Measurements from ENCODE around the gene BAIAP3.
A peak's percentile ranks its signal among the peaks of the same experiment; 100 is the strongest.
"Not testable (repeated sequence)": the region's sequence is repeated elsewhere in the genome, so short reads cannot be mapped to it uniquely, and the experiment has no call there.

Gene BAIAP3

DNA sequence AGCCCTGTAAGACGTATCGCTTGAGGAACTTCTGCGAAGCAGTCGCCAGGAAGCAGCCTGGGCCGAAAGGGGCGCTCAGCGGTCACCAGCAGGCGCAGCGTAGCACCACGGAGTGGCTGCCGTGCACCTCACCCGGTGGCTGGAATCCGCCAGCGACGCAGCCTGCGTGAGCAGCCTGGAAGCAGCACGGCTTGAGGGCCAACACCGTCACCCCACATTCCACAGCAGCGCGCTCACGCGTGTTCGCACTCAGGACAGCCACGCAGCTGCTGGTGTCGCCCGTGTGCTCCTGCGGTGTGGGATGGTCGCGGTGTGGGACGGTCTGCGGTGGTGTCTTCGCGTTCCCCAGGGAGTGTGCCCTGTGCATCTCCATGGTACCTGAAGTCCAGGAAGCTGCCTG is 14.4 kb upstream of the BAIAP3 start:
- DNase-seq: no peak

DNA sequence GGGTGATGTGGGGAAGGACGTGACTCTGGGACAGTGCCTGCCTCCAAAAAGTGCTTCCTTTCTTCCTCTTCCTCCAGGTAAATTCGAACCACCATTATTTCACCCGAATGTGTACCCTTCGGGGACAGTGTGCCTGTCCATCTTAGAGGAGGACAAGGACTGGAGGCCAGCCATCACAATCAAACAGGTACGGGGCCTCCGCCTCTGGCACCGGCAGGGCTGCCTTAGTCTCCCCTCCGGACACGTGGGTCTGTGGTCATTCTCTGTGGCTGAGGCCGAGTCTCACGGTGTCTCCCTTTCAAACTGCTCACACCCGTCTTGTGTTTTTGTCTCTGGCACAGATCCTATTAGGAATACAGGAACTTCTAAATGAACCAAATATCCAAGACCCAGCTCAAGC is 13.3 kb upstream of the BAIAP3 start:
- no peak for DNase-seq

DNA sequence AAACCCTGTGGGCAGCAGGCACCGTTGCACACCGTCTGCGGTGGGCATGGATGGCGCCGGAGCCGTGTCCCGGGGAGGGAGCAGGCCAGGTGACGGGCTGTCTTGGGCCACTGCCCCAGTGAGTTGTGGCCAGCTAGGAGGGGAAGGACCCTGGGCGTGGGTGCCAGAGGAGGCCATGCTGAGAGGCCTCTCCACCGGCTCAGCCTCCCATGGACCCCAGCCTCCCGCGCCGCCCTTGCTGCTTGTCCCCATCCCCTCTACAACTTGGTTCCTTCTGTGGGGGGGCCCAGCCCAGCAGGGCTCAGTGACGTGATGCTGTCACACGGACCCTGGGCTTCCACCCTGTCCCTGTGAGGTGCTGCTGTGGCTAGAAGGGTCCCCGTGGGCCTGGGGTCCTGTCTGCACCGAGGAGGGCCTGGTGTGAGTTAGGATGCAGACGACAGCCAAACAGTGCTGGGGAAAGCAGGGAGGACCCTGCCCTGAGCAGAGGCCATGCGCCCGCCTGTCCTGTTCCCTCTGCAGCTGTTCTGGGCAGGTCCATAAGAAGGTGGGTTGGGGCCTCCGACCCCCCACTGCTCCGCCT is 12.7 kb upstream of the BAIAP3 start:
- no peak for DNase-seq

DNA sequence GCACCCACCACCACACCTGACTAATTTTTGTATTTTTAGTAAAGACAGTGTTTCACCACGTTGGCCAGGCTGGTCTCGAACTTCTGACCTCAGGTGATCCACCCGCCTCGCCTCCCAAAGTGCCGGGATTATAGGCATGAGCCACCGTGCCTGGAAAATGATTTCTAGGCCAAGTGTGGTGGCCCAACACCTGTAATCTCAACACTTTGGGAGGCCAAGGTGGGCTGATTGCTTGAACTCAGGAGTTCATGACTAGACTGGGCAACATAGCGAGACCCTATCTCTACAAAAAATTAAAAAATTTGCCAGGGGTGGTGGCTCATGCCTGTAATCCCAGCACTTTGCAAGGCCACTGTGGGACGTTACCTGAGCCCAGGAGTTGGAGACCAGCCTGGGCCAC is 11.0 kb upstream of the BAIAP3 start:
- no peak for DNase-seq

DNA sequence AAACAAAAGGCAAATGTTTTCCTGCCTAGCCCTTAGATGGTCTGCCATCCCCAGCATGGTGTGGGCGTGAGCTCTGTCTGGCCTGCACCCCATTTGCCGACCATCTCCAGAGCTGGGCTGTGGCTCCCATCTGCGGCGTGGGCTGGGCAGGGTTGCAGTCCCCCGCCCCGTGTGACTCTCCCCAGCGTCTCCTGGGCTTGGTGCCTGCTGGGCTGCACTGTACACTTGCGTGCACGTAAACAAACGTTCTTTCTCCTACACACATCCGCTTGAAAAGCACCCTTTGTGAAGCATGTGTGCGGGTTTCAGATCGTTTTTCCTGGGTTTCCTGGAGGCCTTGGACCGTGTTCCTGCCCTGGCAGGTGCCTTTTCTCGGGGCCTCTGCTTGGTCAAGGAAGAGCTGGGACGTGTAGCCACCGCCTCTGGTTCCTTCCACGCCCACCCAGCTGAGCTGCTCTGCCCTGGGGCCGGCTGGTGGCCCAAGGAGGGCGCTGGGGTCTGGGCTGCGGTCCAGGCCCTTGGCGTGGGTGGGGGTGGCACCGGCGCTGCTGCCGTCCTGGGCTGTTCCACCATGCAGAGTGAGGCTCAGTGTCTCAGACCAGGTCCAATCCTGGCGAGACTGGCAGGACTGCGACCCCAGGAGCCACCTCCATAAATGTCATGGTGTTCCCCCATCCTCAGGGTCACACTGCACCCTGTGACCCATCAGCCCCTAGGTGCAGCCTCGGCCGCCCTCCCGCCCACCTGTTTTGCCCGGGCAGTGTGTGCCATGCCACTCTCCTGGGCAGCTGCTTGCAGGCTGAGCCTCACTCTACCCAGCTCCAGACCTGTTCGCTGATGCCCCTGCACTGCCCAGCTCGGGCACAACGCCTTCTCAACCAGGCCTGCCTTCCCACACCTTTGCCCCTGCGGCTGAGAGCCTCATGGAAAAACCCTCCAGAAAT is 9.9 kb upstream of the BAIAP3 start:
- no peak for DNase-seq

DNA sequence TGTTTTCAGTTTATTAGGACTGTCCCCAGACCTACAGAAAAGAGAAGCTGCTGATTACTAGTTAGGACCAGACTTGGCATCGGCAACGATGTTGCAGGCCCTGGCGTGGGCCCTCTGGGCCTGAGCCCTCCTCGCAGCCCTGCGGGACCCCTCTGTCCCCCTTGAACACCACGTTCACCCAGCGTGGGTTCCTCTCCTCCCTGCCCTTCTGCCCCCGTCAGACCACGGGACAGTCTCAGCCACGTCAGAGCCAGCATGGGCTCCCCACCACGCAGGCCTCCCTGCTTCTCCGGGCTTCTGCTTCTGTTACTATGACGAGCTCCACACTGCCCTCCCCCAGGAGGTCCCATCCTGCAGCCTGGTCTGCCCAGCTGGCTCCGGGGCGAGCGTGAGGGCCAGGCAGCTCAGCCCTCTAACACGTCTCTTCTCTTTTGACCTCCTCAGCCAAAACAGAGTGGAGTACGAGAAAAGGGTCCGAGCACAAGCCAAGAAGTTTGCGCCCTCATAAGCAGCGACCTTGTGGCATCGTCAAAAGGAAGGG is 9.1 kb upstream of the BAIAP3 start:
- no peak for DNase-seq

DNA sequence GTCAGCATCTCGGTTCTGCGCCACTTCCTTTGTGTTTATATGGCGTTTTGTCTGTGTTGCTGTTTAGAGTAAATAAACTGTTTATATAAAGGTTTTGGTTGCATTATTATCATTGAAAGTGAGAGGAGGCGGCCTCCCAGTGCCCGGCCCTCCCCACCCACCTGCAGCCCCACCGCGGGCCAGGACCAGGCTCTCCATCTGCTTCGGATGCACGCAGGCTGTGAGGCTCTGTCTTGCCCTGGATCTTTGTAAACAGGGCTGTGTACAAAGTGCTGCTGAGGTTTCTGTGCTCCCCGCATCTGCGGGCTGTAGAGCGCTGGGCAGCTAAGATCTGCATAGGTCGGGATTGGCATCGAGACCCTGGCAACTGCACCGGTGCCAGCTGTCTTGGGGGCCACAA is 8.2 kb upstream of the BAIAP3 start:
- DNase-seq: no peak

DNA sequence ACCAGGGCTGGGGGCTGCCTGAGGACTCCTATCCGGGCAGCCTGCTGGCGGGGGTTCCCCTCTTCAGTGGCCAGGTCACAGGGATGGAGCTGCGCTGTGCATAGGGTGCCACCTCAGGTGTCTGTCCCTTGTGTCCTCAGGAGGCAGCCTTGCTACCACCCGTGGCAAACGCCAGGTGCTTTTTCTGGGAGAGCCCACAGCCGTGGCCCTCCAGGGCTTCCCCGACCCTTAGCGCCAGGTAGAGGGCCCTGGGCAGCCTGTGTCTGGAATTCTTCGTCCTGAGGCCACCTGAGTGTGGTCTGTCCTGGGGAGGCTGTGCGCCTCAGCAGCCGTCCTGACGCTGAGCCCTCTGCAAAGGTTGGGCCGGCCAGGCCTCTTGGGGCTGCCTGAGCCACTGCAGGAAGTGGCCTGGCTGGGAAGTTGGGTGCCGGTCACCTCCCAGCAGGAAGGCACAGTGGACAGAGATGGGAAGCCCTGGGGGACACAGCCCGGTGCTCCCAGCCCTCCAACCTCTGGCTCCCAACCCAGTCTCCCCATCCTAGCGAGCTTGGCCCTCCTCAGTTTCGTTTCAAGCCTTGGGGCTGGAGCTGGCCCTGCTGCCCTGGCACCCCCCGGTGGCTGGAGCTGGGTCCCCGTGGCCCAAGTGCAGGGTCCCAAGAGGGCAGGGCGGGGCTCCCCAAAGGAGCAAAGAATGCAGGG is 7.6 kb upstream of the BAIAP3 start:
- DNase-seq: no peak

DNA sequence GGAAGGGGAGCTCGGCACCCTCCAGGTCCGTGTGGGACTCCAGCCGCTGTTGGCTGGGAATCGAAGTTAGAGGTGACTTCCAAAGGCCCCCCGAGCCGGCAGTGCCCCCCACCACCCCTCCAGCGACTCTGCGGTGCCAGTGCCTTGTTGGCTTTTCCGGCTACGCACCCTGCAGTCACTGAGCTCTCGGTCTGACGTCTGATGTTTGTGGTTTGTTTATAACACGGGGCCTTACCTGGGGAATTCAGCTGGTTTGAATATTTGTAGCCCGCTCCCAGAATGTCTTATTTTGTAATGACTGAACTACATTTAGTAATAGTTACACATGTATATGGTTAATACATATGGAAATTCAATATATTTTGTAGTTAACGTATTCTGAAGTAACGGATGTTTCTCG is 7.1 kb upstream of the BAIAP3 start:
- no peak for DNase-seq

DNA sequence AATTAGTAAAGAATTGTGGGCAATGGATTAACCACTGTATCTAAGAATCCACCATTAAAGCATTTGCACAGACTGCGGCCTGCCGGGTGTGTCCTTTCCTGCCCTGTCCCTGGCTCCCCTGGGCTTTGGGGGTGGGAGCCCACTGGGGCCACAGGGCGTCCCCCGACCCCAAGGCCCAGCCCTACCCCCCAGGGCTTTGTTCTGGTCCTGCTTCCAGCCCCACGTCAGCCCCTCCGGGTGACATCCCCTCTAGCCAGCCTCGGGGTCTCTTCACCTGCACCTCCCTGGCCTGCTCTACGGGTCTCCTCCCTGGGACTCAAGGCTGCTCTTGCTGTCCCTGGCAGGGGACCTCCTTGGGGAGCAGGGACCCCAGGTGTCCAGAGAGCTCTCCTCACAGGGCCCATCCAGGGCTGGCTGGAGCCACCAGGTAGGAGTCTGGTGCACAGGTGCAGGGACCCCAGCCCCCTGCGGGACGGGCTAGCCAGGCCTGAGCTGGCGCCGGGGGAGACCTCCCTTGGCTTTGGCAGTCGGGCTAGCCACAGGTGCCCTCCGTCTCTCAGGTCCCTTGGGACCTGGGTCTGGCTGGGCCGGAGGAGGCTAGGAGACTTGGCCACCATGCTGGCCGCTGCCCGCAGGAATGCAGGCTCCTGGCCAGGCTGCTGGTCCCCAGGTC is 6.4 kb upstream of the BAIAP3 start:
- DNase-seq: no peak

DNA sequence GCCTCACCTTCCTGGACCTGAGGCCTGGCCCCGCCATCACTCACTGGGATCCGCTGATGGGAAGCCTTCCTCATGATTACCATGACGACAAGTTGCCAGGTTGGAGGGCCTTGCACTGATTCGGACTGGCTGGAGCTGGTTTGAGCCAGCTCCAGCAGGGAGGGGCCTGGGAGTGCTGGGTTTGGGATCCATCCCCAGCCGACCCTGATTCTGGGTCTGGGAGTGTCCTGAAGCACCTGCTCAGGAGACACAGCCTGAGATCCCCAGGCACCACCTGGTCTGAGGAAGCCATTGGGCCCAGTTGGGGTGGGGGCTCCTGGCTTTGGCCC is 5.9 kb upstream of the BAIAP3 start:
- no peak for DNase-seq

DNA sequence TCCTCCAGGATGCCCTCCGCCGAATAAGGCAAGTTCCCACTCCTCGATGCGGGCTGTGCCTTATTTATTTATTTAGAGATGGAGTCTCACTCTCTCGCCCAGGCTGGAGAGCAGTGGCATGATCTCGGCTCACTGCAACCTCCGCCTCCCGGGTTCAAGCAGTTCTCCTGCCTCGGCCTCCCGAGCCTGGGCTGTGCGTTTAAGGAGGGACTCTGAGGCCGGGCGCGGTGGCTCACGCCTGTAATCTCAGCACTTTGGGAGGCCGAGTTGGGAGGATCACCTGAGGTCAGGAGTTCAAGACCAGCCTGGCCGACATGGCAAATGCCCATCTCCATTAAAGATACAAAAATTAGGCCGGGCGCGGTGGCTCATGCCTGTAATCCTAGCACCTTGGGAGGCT is 5.3 kb upstream of the BAIAP3 start:
- not testable (repeated sequence) for DNase-seq

DNA sequence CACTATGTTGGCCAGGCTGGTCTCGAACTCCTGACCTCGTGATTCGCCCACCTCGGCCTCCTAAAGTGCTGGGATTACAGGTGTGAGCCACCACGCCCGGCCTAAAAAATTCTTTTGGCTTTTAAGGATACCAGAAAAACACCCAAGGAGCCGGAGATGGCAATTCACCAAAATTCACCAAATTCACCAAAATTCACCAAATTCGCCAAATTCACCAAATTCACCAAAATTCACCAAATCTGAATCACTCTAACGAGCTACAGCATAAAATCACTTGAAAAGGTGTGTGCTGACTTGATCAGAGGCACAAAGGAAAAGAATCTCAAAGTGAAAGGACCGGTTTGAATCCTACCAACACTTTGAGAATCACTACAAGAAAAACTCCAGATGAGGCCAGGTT is 4.5 kb upstream of the BAIAP3 start:
- DNase-seq: not testable (repeated sequence)

DNA sequence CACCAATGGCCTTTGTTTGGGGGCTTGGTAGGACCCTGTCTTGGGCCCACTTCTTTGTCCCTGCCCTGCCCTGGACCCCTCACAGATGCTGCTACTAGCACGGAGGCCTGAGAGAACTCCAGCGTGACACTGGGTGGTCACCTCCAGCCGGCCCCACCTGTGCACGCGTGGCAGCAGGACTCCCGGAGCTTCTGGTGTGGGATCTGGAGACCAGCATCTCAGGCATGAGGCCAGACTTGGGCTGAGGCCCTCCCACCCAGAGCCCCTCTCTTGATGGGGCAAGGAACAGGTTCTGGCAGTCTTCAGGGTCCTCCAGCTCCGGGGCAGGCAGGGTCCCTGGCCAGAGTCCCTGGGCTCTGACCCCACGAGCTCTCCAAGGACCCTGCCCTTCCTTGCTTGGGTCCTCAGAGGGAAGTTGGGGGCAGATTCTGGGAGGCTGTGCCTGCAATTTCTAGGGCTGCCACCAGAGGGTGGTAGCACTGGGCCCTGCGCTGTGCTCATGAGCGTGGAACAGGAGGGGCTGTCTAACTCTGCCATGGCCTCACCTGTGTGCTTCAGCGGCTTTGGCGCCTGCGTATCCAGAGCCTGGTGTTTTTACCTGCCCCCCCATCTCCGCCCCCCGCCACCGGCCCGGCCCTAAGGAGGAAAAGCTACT is 3.1 kb upstream of the BAIAP3 start:
- DNase-seq: no peak

DNA sequence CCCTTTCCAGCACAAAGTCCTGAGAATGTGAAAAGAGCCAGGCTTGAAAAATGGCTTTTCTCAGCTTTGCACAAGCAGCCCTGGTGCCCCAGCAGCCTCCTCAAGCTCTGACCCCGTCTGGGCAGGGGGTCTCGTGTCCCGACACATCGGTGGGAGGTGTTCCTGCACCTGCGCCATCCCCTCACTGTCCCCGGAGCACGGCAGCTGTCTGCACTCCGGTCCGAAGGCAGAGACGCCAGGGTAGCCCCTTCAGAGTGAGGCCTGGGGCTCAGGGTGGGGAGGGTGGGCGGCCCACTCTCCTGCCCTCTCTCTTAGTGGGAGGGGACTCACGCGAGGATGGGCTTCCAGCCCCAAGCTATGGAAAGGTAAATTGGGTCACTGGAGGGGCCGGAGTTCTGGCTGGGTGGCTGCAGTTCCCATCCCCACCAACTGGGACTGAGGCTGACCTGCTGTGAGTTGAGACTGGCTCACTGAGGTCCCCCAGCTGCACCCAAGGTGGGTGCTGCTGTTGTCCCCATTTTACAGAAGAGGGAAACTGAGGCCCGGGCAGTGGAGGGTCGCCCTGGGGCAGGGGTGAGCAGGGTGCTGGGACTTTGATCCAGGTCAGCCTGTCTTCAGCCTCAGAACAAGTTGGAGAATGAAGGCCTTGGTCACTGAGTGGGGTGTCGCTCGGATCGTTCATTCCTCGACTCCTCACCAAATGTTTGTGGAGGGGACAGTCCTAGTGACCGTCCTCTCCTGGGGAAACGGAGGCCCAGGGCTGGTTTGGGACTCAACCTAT is 2.3 kb upstream of the BAIAP3 start:
- DNase-seq: no peak

DNA sequence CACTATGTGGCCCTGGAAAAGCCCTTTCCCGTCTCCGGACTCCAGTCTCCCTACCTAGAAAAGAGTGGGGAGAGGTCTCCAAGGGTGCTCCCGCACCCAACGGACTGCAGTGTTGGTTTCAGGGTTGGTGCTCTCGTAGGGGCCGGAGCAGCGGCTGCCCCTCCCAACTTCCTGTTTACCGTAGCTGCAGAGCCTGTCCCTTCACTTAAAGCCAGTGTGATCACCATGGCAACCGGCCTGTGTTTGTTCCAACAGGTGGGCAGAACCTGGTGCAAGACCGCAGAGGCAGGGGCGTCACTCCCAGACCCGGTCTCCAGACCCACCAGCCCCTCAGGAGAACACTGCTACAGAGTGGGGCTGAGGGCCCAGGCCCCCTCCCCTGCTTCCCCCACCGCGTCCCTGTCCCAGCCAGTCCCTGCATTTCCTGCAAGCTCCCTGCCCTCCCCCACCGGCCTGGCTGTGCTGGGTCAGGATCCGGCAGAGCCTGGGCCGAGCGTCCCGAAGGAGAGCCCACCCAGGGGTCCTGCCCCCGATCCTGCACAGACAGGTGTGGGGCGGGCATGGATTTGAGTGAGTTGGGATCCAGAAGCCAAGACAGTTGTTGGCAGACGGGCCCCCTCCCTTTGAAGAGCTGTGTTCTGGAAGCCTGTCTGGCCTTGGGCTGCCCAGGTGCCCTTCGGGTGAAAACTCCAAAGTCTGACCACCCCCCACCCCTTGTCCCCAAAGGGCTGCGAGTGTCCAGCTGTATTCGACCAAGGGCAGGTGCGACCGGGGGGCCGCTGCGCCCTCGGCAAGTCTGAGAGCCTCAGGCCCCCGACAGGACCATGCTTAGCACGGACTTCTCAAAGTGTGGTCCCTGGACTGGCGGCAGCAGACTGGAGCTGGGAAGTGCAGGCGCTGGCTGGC is 1.5 kb upstream of the BAIAP3 start:
- peak; percentile 52 to 68 for DNase-seq

DNA sequence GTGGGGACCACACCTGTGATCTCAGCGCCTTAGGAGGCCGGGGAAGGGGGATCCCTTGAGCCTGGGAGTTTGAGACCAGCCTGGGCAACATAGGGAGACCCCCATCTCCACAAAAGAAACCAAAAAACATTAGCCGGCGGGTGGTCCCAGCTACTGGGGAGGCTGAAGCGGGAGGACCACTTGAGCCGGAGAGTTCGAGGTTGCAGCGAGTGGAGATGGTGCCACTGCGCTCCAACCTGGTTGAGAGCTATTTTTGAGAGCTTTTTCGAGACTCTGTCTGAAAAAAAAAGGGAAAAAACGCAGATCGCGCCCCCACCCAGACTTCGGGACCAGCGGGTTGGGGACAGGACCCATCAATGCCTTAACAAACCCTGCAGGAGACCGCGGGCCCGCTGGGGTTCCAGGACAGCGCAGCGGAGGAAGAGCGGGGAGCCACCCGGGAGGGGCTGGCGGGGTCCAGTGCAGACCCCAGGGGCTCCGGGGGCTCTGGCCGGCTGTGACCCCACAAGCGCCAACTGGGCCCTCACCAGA is 762 bp upstream of the BAIAP3 start:
- no peak for DNase-seq

DNA sequence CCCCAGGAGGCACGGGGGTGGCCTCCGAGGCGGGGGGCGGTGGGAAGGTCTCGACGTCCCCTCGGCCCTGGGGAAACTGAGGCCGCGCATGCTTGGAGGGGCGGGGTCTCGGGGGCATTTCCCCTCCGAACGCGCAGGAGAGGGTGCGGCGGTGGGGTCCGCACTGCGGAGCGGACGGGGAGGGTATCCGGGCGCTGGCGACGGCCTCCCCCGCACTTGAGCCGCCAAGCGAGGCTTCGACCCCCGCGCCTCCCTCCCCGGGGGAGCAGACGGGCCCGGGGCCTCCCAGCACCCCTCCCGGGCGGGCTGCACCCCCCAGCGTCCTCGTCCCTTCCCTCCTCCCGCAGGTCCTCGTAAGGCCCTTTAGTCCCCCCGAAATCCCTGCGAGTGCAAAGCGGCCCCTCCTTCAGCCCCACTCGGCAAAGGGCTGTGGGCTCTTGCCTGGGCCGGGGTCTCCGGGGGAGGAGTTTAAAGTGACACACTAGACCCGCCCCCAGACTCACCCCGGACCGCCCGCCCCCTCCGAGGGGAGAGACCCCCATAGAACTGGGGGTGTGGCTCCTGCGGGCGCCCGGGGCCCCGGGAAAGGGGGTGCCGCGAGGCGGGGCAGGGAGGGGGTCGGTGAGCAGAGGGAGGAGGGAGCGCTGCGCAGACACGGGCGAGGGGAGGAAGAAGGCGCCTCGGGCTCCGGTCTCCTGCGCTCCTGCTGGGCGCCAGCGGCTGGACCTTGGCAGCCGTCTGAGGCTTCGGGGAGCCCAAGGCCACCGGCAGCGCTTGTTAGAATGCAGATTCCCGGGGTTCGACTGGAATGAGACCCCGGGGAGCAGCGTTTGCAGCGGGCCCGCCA is 632 bp downstream of the BAIAP3 start:
- DNase-seq: no peak

DNA sequence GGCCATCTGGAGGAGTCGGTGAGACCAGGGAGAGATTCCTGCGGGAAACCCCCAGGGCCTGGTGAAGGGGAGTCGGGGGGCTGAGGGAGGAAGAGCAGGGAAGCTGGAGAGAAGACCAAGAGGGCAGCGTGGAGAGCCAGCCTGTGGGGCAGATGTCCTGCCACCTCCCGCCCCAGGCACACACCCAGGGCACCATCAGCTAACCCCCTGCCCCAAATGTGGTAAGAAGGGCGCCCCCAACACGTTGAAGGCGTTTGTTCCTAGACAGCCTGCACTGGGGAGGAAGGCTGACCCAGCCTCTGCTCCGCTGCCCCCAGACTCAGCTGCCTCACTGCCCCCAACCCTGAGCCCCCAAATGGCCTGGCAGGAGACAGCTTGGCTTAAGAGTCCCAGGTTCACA is 1.3 kb downstream of the BAIAP3 start:
- DNase-seq: no peak

All from NCI-H524 (cell line).